ENCODE measurements around the gene KCNB1. TPM values are rescaled to one million over a fixed set of nuclear protein-coding genes. Genes with fewer than 3 reads are reported as not detected.

Gene KCNB1
- total RNA-seq, 1 donor from 2014 or later = 0.41 TPM

DNA sequence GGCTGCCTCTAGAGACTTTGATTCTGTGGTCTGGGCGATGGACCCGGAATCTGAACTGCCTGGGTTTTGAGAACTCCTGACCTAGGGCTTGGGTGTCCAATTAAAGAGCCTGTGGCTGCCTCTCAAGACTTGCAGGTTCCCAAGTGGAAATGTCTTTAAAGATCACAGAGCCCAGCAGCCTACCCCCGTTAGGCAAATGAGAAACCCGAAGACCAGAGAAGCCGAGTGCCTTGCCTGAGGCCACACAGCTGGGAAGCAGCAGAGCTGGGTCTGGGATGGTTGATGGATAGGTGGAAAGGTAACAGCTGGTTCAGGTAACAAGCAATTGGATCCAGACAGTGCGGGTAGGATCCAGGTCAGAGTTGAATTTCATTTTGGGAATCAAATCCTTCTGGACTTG, 25.8 kb downstream of the KCNB1 start:
- H3K4me1 ChIP-seq = no peaks in the 10 kb centered on the region
- no peaks in the 10 kb centered on the region for H3K9me3 ChIP-seq
- TF ChIP-seq, protein P1, sequence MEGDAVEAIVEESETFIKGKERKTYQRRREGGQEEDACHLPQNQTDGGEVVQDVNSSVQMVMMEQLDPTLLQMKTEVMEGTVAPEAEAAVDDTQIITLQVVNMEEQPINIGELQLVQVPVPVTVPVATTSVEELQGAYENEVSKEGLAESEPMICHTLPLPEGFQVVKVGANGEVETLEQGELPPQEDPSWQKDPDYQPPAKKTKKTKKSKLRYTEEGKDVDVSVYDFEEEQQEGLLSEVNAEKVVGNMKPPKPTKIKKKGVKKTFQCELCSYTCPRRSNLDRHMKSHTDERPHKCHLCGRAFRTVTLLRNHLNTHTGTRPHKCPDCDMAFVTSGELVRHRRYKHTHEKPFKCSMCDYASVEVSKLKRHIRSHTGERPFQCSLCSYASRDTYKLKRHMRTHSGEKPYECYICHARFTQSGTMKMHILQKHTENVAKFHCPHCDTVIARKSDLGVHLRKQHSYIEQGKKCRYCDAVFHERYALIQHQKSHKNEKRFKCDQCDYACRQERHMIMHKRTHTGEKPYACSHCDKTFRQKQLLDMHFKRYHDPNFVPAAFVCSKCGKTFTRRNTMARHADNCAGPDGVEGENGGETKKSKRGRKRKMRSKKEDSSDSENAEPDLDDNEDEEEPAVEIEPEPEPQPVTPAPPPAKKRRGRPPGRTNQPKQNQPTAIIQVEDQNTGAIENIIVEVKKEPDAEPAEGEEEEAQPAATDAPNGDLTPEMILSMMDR (IDR thresholded peaks at IDR 0.05) = no peak
- DNase-seq (no peak), ATAC-seq (no peak)
- H3K36me3 ChIP-seq = no peaks in the 10 kb centered on the region
- no peak overlapping the region for H3K4me3 ChIP-seq
- peaks cover 8% of the 10 kb centered on the region for H3K27me3 ChIP-seq
- intact Hi-C loops (cut with DNase I) = no loop called here
- no peak overlapping the region for H3K27ac ChIP-seq

DNA sequence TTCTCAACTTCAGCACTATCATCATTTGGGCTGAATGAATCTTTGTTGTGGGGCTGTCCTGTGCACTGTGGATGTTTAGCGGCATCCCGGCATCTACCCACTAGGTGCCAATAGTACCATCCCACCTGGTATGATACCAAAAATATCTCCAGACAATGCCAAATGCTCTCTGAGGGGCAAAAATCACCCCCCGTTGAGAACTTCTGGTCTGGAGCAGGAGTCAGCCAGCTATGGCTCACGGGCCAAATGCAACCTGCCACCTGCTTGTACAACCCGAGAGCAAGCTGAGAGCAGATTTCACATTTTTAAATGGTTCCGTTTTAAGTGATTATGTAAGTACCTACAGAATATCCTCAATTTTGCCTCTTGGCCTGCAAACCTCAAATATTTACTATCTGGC, 26.8 kb downstream of the KCNB1 start:
- Histone ChIP-seq H3K4me1 (no peaks in the 10 kb centered on the region), H3K9me3 (no peaks in the 10 kb centered on the region), H3K4me3 (no peak overlapping the region), H3K27me3 (peaks cover 8% of the 10 kb centered on the region), H3K27ac (no peak overlapping the region), H3K36me3 (no peaks in the 10 kb centered on the region)
- intact Hi-C loops (cut with DNase I) = no loop called here
- no peak for ATAC-seq
- TF ChIP-seq, protein P1 (IDR thresholded peaks at IDR 0.05) = no peak
- no peak for DNase-seq

GRCh38 chr20:49452011-49452482, 30.4 kb downstream of the KCNB1 start:
- ATAC-seq (no peak), DNase-seq (no peak)
- no peaks in the 10 kb centered on the region for H3K9me3 ChIP-seq
- H3K27ac ChIP-seq = no peak overlapping the region
- no peaks in the 10 kb centered on the region for H3K4me1 ChIP-seq
- intact Hi-C loops (cut with DNase I) = no loop called here
- peaks cover 13% of the 10 kb centered on the region for H3K27me3 ChIP-seq
- H3K36me3 ChIP-seq = no peaks in the 10 kb centered on the region
- no peak overlapping the region for H3K4me3 ChIP-seq
- TF ChIP-seq, protein P1 (IDR thresholded peaks at IDR 0.05) = no peak

DNA sequence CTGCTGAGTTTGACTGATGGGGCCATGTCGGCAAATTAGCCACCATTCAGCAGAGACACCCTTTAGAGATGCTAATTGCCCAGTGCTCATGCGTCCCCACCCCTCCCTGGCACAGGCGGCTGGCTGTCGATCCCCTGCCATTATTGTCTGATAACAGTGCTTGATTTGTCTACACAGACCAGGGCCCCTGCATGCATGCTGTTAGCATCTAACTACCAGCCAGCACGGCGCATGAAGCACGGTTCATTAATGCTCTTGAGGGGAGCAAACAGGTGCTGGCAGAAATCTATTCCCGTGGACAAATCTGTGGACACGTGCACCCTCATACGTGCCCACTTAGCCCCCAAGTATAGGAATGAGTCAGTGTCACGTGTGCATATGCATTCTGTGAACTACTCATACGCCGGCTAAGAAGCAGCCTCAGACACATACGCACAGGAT, 32.2 kb downstream of the KCNB1 start:
- H3K27me3 ChIP-seq = peaks cover 14% of the 10 kb centered on the region
- TF ChIP-seq, protein P1 (IDR thresholded peaks at IDR 0.05) = no peak
- DNase-seq = no peak
- intact Hi-C loops (cut with DNase I) = no loop called here
- H3K27ac ChIP-seq = no peak overlapping the region
- no peaks in the 10 kb centered on the region for H3K9me3 ChIP-seq
- no peak overlapping the region for H3K4me3 ChIP-seq
- ATAC-seq = no peak
- peaks cover 6% of the 10 kb centered on the region for H3K4me1 ChIP-seq
- no peaks in the 10 kb centered on the region for H3K36me3 ChIP-seq

GRCh38 chr20:49448917-49449316, 33.6 kb downstream of the KCNB1 start:
- Histone ChIP-seq H3K27ac (no peak overlapping the region), H3K4me1 (peaks cover 10% of the 10 kb centered on the region), H3K4me3 (no peak overlapping the region), H3K36me3 (no peaks in the 10 kb centered on the region), H3K9me3 (no peaks in the 10 kb centered on the region), H3K27me3 (peaks cover 14% of the 10 kb centered on the region)
- intact Hi-C loops (cut with DNase I) = no loop called here
- ATAC-seq (no peak), DNase-seq (no peak)
- TF ChIP-seq, protein P1 (IDR thresholded peaks at IDR 0.05) = no peak

All from upper lobe of right lung (tissue), 1 donor.